GM12801 (cell line): ENCODE results near the gene DRAXIN.

Experiments used
- CTCF ChIP-seq: IDR thresholded peaks from one replicate; pipeline ENCODE4 v1.5.1; 2011; ENCODE audit warnings: control low read depth; ENCODE audit not compliant: insufficient read length; ENCODE audit errors: extremely low read depth

DRAXIN gene

DNA sequence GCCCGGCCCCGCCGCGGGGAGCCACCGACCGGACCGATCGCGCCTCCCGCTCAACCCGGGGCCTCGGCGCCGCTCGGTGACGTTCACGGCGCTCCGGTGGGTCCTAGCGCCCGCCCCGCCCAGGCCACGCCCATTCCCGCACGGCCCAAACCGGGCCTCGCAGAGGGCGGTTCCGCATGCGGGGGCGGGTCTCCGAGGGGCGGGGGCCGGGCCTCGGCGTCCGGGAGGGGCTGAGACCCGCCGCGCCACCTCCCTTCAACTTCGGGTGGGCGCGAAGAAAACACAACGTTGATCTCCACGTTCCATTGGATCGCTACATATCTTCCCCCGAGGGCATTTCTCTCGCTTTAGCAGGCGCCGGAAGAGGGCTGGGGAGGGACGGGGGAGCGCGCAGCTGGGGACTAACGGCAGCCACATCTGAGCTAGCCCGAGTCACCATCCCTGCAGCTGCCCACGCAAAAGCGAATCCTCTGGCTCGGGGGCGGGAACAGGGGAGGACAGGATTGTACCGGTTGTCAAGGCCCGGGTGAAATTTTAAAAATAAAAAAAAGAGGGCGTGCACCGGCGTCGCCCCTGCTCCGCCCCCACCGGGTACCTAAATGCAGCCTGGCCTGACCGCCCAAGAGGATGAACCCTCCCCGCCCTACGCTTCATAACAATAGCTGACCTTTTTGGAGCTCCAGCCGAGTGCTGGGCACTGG lies 10.3 kb upstream of the DRAXIN start, which contains the start of gene MAD2L2:
TSS of gene MAD2L2 (minus strand) at position 78 of the 701 bp plus-strand sequence. CDS start 547 bp downstream, outside the sequence.
- no peak for TF ChIP-seq CTCF

DNA sequence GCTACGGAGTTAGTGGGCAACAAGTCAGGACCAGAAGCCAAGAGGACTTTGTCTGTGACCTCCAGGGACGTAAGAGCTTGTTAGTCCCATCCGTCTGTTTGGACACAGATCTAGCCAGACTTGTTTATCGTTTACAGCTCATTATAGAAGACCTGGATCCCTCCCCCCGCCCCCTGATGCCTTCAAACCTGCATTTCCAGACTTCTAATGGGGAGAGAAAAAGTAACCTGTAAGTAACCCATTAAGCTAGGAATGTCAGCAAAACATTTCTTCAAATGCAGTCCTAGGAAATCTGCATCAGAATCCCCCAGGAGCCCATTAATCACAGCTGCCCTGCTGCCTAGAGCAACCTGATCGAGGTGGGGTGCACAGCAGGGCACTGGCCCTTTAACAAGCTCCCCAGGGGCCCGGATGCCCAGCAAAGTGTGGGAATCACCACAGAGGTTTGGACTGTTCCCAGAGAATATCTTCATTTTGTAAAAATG lies 9.2 kb upstream of the DRAXIN start:
- TF ChIP-seq CTCF, result no peak

DNA sequence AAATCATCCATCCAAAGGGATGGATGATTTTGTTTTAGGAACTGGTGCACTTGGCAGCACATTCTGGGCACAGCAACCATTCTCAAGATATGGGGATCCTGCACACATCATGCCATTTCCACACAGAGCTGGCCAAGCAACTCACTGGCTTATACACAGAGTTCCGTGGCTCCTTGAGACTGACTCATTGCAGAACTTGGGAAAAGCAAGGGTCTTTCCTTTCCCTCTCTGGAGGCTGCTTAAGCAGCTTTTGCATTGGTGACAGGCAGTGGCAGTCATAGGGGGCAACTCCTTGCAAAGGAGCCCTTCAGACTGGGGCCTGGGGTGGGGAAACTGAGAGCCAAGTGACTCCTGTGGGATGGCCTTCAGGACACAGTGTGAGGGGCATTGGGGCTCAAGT lies 8.7 kb upstream of the DRAXIN start:
- TF ChIP-seq CTCF, result no peak

DNA sequence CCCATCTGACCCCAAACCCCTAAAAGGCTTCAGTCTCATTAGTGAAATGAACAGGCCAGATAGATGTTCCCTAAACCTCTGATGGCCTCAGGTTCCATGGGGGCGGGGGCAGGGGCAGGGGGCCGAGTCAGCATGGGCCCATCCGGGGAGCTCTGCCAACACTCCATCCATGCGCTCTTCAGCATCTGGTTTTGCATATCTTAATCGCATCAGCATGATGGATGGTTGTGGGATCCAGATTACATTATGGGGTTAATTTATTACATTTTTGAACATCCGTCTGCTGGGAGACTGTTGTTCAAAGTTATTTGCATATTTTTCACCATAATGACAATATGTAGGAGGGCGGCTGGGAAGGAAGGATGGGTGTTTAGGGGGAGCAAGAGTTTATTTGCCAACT lies 7.4 kb upstream of the DRAXIN start:
- TF ChIP-seq CTCF, result no peak

DNA sequence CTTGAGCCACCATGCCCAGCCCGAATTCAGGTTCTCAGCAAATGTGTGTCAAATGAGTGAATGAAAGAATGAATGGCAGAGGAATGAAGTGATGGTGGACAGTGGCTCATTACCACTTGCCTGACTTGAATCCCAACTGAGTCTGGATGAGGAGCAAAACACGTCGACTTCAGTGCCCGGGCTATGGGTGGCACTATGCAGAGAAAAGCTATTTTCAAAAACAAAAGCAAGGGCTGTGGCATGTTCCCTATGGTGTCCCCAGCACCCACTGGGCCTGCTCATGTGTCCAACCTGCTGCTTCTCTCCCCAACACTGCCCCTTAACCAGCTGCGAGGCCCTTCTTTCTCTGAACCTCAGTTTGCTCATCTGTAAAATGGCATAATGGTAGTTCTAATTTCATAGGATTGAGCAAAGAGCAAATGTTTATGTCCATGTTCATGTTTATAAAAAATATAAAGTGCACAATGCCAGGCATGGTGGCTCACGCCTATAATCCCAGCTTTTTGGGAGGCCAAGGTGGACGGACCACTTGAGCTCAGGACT lies 6.2 kb upstream of the DRAXIN start:
- TF ChIP-seq CTCF, result no peak

DNA sequence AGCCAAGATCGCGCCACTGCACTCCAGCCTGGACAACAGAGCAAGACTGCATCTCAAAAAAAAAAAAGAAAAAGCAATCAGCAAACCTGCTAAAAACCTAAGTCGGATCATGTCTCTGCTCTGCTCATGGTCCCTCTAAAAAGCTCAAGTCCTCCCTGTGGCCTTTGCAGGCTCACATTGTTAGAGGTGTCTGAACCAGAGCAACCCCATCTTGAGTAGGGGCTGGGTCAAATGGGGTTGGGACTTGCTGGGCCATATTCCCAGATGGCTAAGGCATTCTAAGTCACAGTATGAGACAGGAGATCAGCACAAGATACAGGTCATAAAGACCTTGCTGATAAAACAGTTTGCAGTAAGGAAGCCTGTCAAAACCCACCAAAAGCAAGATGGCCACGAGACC lies 3.0 kb upstream of the DRAXIN start:
- no peak for TF ChIP-seq CTCF

DNA sequence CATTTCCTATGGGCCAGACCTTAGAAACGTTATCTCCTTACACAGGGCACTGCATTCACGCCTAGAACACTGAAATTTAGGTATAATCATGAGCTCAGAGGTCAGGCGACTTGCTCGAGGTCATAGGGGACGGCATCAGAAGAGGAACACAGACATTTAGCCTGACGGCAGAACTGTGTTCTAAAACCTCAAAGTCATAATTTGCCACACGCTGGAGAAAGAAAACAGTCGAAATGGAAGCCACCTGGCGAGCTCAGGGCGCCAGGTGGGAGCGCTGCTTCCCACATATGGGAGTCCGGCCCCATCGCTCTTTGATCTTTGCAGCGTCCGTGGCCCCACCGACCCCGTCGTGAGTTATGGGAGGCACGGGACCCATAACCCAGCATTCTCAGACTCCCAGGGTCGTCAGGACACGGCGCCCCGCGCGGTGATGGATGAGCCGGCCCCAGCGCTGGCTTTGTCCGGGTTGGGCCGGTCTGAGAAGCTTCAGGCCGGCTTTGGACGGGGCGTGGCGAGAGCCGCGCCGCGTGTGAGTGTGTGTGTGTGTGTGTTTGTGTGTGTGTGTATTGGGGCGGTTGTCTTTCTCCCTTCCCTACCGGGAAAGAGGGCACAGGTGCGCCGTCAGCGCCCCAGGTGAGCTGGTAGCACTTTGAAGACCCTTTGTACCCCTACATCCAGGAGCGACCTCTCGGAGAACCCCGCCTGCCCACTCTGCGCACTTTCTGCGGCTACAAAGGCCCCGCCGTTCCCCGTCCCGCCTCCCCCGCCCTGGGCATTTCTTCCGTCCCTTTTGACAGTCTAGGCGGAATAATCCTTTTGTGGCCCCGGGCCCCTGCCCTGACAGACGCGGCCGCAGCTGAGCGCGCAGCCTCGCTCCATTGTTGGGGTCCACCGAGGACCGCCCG lies 861 bp upstream of the DRAXIN start:
- no peak for TF ChIP-seq CTCF
